ENCODE measurements around the gene LSAMP. TPM values are rescaled to one million over a fixed set of nuclear protein-coding genes. Genes with fewer than 3 reads are reported as not detected.

LSAMP gene
- total RNA-seq, 1 donor from 2014 or later = 18.0 TPM

DNA sequence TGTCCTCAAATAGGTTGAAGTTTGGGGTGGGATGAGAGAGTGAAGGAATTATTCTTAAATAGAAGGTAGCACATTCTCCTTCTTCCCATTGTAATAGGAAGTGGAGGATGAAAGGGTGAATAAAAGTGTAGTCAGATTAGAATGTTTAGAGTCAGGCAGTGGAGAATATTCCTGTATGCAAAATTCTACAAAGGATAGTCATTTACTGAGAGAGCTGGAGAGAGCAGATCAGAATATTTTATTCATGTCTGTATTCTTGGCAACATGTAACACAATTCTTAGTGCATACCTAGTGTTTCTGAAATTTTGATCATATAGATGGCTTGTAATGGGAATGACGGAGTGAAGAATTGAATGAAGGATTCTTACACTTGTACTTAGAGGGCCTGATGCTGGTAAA, 139.1 kb downstream of the LSAMP start:
- peaks cover 5% of the 10 kb centered on the region for H3K4me1 Mint-ChIP-seq
- no peak overlapping the region for H3K4me3 Mint-ChIP-seq

GRCh38 chr3:116302087-116302747, 143.1 kb downstream of the LSAMP start:
- no peaks in the 10 kb centered on the region for H3K9me3 Mint-ChIP-seq
- no peaks in the 10 kb centered on the region for H3F3A ChIP-seq (ENCODE audit: low read depth)
- H3K79me2 ChIP-seq (ENCODE audit: low read depth) = no peaks in the 10 kb centered on the region
- no peak for TF ChIP-seq EZH2phosphoT487 (IDR thresholded peaks at IDR 0.05)
- TF ChIP-seq EZH2 (IDR thresholded peaks at IDR 0.05) = no peak
- no peak for TF ChIP-seq CTCF (IDR thresholded peaks at IDR 0.05)
- H3K36me3 Mint-ChIP-seq = no peaks in the 10 kb centered on the region
- H3K27ac ChIP-seq = no peak overlapping the region
- H4K20me1 ChIP-seq (ENCODE audit: low read depth) = no peaks in the 10 kb centered on the region
- peaks cover 2% of the 10 kb centered on the region for H3K27me3 Mint-ChIP-seq (ENCODE audit: insufficient read depth, low read depth)
- DNase-seq (ENCODE audit: low spot score) = no peak
- peaks cover 22% of the 10 kb centered on the region for H3K4me1 Mint-ChIP-seq
- H3K36me3 ChIP-seq = no peaks in the 10 kb centered on the region
- H2AFZ ChIP-seq (replicated peaks) = no peak overlapping the region
- no peak overlapping the region for H3K27ac Mint-ChIP-seq
- no peak overlapping the region for H3K4me3 Mint-ChIP-seq
- H3K4me3 ChIP-seq = no peak overlapping the region
- H3K27me3 ChIP-seq = no peaks in the 10 kb centered on the region
- H3K4me2 ChIP-seq = no peak overlapping the region
- H3K4me1 ChIP-seq = peaks cover 16% of the 10 kb centered on the region
- no peak overlapping the region for H3K9ac ChIP-seq
- H3K9me3 ChIP-seq (ENCODE audit: low read depth) = no peaks in the 10 kb centered on the region

More for the DNA sequence above, 139.1 kb downstream of the LSAMP start:
- Mint-ChIP-seq H3K36me3 (no peaks in the 10 kb centered on the region), H3K27me3 (ENCODE audit: insufficient read depth, low read depth) (peaks cover 2% of the 10 kb centered on the region), H3K9me3 (no peaks in the 10 kb centered on the region), H3K27ac (no peak overlapping the region)
- no peaks in the 10 kb centered on the region for H3K9me3 ChIP-seq (ENCODE audit: low read depth)
- H3K27me3 ChIP-seq = no peaks in the 10 kb centered on the region
- H3K27ac ChIP-seq = no peak overlapping the region
- no peaks in the 10 kb centered on the region for H3F3A ChIP-seq (ENCODE audit: low read depth)
- no peaks in the 10 kb centered on the region for H3K79me2 ChIP-seq (ENCODE audit: low read depth)
- no peaks in the 10 kb centered on the region for H3K36me3 ChIP-seq
- no peak overlapping the region for H3K9ac ChIP-seq
- no peak overlapping the region for H2AFZ ChIP-seq (replicated peaks)
- DNase-seq (ENCODE audit: low spot score) = no peak
- no peaks in the 10 kb centered on the region for H3K4me1 ChIP-seq
- H4K20me1 ChIP-seq (ENCODE audit: low read depth) = no peaks in the 10 kb centered on the region
- no peak overlapping the region for H3K4me3 ChIP-seq
- no peak for TF ChIP-seq EZH2 (IDR thresholded peaks at IDR 0.05)
- no peak for TF ChIP-seq CTCF (IDR thresholded peaks at IDR 0.05)
- TF ChIP-seq EZH2phosphoT487 (IDR thresholded peaks at IDR 0.05) = no peak
- no peak overlapping the region for H3K4me2 ChIP-seq

DNA sequence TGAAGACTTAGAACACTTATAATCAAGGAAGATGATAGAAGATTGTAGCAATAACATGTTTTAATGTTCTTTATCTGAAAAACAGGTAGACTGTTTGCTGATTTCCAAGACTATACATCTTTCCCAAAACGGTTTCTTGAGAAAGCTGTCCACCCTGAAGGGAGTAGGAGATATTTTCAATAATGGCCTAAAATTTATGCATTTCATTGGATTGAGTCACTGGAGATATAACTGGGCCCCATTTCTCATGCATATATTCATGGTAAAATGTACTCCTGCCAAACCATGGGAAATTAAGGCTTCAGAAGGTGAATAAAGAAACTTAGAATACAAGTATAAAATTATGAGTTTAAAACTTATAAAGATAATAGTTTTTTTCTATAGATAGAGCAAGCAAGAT, 143.9 kb downstream of the LSAMP start:
- no peak overlapping the region for H3K9ac ChIP-seq
- no peak overlapping the region for H3K4me3 Mint-ChIP-seq
- no peak for DNase-seq (ENCODE audit: low spot score)
- no peak overlapping the region for H3K27ac ChIP-seq
- peaks cover 16% of the 10 kb centered on the region for H3K4me1 ChIP-seq
- peaks cover 20% of the 10 kb centered on the region for H3K4me1 Mint-ChIP-seq
- TF ChIP-seq EZH2phosphoT487 (IDR thresholded peaks at IDR 0.05) (no peak), EZH2 (IDR thresholded peaks at IDR 0.05) (no peak), CTCF (IDR thresholded peaks at IDR 0.05) (no peak)
- H3K9me3 ChIP-seq (ENCODE audit: low read depth) = no peaks in the 10 kb centered on the region
- peaks cover 2% of the 10 kb centered on the region for H3K27me3 Mint-ChIP-seq (ENCODE audit: insufficient read depth, low read depth)
- no peaks in the 10 kb centered on the region for H4K20me1 ChIP-seq (ENCODE audit: low read depth)
- H2AFZ ChIP-seq (replicated peaks) = no peak overlapping the region
- no peaks in the 10 kb centered on the region for H3K79me2 ChIP-seq (ENCODE audit: low read depth)
- no peak overlapping the region for H3K27ac Mint-ChIP-seq
- no peak overlapping the region for H3K4me2 ChIP-seq
- no peaks in the 10 kb centered on the region for H3F3A ChIP-seq (ENCODE audit: low read depth)
- no peaks in the 10 kb centered on the region for H3K9me3 Mint-ChIP-seq
- H3K4me3 ChIP-seq = no peak overlapping the region
- no peaks in the 10 kb centered on the region for H3K36me3 Mint-ChIP-seq
- H3K36me3 ChIP-seq = no peaks in the 10 kb centered on the region
- no peaks in the 10 kb centered on the region for H3K27me3 ChIP-seq

Measured in neural progenitor cell (in vitro differentiated cells).